ENCODE measurements around the gene DNLZ. TPM values are rescaled to one million over a fixed set of nuclear protein-coding genes. Genes with fewer than 3 reads are reported as not detected.

Gene DNLZ
- total RNA-seq, 2 donors from 2014 or later = 39.4 to 41.3 TPM

DNA sequence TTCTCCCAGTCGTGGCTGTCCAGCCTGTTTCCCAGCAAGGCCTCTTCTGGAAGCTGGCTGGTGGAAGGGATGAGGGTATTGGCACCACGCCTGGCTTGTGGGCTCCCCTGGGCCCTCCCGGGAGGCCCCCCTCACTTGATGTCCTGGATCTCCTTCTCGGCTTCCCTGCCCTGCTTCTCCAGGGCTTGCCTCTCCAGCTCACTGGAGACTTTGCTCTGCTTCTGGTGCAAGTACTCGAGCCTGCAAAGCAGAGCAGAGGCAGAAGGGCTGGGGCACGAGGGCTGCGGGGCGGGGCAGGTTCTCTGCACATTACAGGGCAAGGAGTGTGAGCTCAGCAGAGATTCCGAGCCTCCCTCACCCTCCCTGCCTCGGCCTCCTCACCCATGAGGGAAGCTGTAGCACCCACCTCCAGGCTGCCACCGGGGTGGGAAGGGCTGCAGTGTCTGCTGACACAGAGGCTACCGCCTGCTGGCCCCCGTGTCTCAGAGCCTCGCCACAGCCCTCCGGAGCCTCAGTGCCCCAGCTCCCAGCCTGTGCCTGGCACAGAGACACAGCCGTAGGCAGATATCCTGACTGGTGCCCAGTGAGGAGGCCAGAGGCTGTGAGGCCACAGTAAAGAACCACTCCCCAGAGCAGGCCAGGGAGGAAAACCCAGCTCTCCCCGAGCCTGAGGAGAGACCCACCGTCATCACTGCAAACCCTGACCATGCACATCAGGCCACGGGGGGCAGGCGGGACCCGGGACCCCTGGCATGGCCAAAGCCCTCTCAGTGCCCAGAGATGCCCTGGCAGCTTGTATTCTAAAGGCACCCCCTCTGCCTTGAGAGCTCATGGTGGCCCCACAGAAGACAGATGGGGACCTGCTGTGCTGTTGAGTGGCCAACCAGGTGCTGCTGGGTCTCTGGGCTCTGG lies 29.2 kb upstream of the DNLZ start:
- no peaks in the 10 kb centered on the region for H3K9me3 ChIP-seq
- no peak overlapping the region for H3K27ac ChIP-seq
- H3K27me3 ChIP-seq (replicated peaks; ENCODE audit: insufficient read depth) = no peaks in the 10 kb centered on the region
- no peaks in the 10 kb centered on the region for H3K4me1 ChIP-seq (ENCODE audit: control insufficient read depth in 1 of 2, low read depth in 2 of 2)
- ATAC-seq (ENCODE audit: insufficient number of reproducible peaks, low FRiP score, low read depth) = no peak
- TF ChIP-seq, protein P1, sequence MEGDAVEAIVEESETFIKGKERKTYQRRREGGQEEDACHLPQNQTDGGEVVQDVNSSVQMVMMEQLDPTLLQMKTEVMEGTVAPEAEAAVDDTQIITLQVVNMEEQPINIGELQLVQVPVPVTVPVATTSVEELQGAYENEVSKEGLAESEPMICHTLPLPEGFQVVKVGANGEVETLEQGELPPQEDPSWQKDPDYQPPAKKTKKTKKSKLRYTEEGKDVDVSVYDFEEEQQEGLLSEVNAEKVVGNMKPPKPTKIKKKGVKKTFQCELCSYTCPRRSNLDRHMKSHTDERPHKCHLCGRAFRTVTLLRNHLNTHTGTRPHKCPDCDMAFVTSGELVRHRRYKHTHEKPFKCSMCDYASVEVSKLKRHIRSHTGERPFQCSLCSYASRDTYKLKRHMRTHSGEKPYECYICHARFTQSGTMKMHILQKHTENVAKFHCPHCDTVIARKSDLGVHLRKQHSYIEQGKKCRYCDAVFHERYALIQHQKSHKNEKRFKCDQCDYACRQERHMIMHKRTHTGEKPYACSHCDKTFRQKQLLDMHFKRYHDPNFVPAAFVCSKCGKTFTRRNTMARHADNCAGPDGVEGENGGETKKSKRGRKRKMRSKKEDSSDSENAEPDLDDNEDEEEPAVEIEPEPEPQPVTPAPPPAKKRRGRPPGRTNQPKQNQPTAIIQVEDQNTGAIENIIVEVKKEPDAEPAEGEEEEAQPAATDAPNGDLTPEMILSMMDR (IDR thresholded peaks at IDR 0.05) = no peak
- no peak for DNase-seq (ENCODE audit: low spot score)
- H3K36me3 ChIP-seq = peaks cover 60% of the 10 kb centered on the region
- no peak overlapping the region for H3K4me3 ChIP-seq

DNA sequence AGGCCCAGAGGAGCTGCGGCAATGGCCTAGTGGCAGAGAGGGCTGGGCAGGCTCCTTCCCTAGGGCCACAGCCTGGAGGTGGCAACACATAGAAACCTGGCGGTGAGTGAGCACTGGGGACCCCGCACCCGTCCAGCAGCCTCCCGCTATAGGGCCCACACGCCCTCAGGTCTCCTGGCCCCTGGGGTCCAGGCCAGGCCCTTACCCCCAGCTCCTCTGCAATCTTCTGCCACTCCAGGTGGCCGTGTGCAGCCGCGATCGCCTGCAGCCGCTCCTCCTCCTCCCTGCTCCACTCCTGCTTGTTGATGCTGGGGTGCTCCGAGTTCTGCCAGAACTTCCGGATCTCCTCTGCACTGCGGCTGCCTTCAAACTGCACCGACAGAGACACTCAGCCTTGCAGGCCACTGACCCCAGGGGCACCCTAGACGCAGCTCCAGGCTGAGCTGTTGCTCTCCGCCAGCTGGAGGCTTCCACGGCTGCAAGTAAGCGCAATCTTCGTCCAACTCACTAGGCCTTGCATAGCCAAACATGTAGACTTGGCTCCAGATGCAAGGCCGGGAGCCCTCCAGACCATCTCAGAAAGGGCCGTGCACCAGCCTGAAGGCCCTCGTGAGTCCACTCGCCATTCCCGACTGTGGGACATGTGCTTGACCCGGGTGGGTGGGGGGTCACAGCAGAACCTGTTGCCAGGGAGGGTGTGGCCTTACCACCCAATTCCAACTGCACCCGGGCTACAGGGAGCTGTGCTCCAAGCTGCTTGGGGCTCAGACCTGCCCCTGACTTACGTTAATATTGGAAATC lies 28.4 kb upstream of the DNLZ start:
- Histone ChIP-seq H3K9me3 (no peaks in the 10 kb centered on the region), H3K4me3 (no peak overlapping the region), H3K27ac (no peak overlapping the region), H3K27me3 (replicated peaks; ENCODE audit: insufficient read depth) (no peaks in the 10 kb centered on the region), H3K4me1 (ENCODE audit: control insufficient read depth in 1 of 2, low read depth in 2 of 2) (no peaks in the 10 kb centered on the region), H3K36me3 (peaks cover 64% of the 10 kb centered on the region)
- ATAC-seq (ENCODE audit: insufficient number of reproducible peaks, low FRiP score, low read depth) = no peak
- TF ChIP-seq, protein P1 (IDR thresholded peaks at IDR 0.05) = no peak
- no peak for DNase-seq (ENCODE audit: low spot score)

DNA sequence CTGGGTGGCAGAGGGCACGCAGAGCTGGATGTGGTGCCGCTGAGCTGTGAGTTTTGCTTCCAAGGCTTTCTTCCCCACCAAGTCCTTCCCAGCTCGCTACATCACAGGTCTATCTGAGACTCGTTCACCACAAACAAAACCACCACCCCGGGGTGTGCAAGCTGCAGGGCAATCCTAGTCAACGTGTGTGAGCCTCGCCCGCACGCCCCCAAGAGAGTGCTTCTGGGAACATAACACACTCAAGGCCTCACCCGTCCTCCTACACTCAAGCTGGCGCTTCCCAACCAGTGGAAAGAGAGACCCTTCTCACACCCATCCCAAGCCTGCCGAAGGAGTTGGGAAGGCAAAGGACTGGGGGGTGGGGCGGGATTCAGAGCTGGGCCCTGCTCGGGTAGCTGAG lies 25.9 kb upstream of the DNLZ start:
- DNase-seq (ENCODE audit: low spot score) (no peak), ATAC-seq (ENCODE audit: insufficient number of reproducible peaks, low FRiP score, low read depth) (no peak)
- no peaks in the 10 kb centered on the region for H3K27me3 ChIP-seq (replicated peaks; ENCODE audit: insufficient read depth)
- H3K27ac ChIP-seq = no peak overlapping the region
- H3K36me3 ChIP-seq = peaks cover 42% of the 10 kb centered on the region
- no peaks in the 10 kb centered on the region for H3K9me3 ChIP-seq
- H3K4me1 ChIP-seq (ENCODE audit: control insufficient read depth in 1 of 2, low read depth in 2 of 2) = no peaks in the 10 kb centered on the region
- TF ChIP-seq, protein P1 (IDR thresholded peaks at IDR 0.05) = no peak
- H3K4me3 ChIP-seq = no peak overlapping the region

DNA sequence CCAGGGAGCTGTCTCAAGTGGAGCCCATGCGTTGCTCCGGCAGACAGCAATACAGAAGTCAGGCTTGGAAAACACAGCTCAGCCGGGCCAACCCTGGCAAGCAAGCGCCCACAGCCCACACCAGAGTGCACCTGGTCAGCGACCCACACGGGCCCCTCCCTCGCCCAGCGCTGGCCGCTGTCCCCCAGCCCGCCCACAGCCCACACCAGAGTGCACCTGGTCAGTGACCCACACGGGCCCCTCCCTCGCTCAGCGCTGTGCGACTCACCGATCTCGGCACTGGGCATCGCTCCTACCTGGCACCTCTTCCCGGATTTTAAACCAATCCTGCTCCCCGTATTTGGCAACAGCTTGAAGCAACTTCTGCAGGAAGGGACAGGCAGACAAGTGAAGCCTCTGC lies 23.7 kb upstream of the DNLZ start:
- TF ChIP-seq, protein P1 (IDR thresholded peaks at IDR 0.05) = no peak
- H3K36me3 ChIP-seq = peaks cover 38% of the 10 kb centered on the region
- ATAC-seq (ENCODE audit: insufficient number of reproducible peaks, low FRiP score, low read depth) = no peak

DNA sequence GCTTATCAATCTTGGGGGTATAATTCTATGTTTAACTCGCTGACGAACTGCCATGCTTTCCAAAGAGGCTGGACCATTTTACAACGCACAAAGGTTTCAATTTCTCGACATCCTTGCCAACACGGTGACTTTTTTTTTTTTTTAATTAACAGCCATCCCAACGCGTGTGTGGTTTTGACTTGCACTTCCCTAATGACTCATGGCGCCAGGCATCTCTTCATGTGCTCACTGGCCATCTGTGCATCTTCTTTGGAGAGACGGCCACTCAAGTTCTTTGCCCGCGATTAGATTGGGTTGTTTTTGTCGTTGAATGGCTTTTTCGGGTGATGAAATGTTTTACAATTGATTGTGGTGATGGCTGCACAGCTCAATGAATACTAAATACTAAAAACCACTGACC lies 22.5 kb upstream of the DNLZ start:
- ATAC-seq (ENCODE audit: insufficient number of reproducible peaks, low FRiP score, low read depth) (no peak), DNase-seq (ENCODE audit: low spot score) (no peak)
- no peak overlapping the region for H3K4me3 ChIP-seq
- H3K27me3 ChIP-seq (replicated peaks; ENCODE audit: insufficient read depth) = no peaks in the 10 kb centered on the region
- no peaks in the 10 kb centered on the region for H3K9me3 ChIP-seq
- H3K4me1 ChIP-seq (ENCODE audit: control insufficient read depth in 1 of 2, low read depth in 2 of 2) = no peaks in the 10 kb centered on the region
- H3K27ac ChIP-seq = no peak overlapping the region
- TF ChIP-seq, protein P1 (IDR thresholded peaks at IDR 0.05) = no peak
- peaks cover 39% of the 10 kb centered on the region for H3K36me3 ChIP-seq

More for the DNA sequence above, 23.7 kb upstream of the DNLZ start:
- no peak for DNase-seq (ENCODE audit: low spot score)
- no peak overlapping the region for H3K4me3 ChIP-seq
- H3K27me3 ChIP-seq (replicated peaks; ENCODE audit: insufficient read depth) = no peaks in the 10 kb centered on the region
- no peak overlapping the region for H3K27ac ChIP-seq
- no peaks in the 10 kb centered on the region for H3K4me1 ChIP-seq (ENCODE audit: control insufficient read depth in 1 of 2, low read depth in 2 of 2)
- H3K9me3 ChIP-seq = no peaks in the 10 kb centered on the region

All from thoracic aorta (tissue), 2 donors.